H1 (cell line): ENCODE results near the gene SMAD7. TPM values are rescaled to one million over a fixed set of nuclear protein-coding genes. Genes with fewer than 3 reads are reported as not detected.

ENCODE experiments used
- CTCF ChIA-PET: fragments of 300-600 bp; sonication (Branson Sonifier 250); formaldehyde crosslinking; loops from one replicate; lab custom pipeline; 2021; ENCODE audit not compliant: partially characterized antibody; lab: Charles Lee
- POLR2A ChIA-PET: fragments of 300-600 bp; sonication (Branson Sonifier 250); formaldehyde crosslinking; loops from one replicate; lab custom pipeline; 2021; ENCODE audit warnings: inconsistent platforms; ENCODE audit not compliant: partially characterized antibody; lab: Charles Lee
- DNase-seq, 2 experiments: peaks; one replicate each; pipeline versions ENCODE4 v3.0.0 to v3.0.0-alpha.2; 2010 to 2022; ENCODE audit warnings: low spot score in 2 of 2, low read depth in 1 of 2, mixed read lengths in 1 of 2
- FAIRE-seq: peaks from 2 replicates; lab custom pipeline; 2011; peaks lifted over from hg19 to GRCh38; lab: Jason Lieb, UNC
- H2AFZ ChIP-seq: 2 replicates; pipeline ENCODE4 v1.8.1; 2012; ENCODE audit warnings: low read length, inconsistent platforms
- H2AK5ac ChIP-seq: 2 replicates; pipeline ENCODE4 v1.6.1; 2013; ENCODE audit warnings: low read depth, low read length
- H2BK120ac ChIP-seq: replicated peaks from 2 replicates; pipeline ENCODE3; 2013; ENCODE audit warnings: low read depth, low read length, inconsistent platforms
- H2BK12ac ChIP-seq: 2 replicates; pipeline ENCODE4 v1.6.1; 2013; ENCODE audit warnings: low read depth, low read length
- H2BK15ac ChIP-seq: 2 replicates; pipeline ENCODE4 v1.6.1; 2013; ENCODE audit warnings: low read length
- H2BK20ac ChIP-seq: 2 replicates; pipeline ENCODE4 v1.6.1; 2013; ENCODE audit warnings: low read length
- H2BK5ac ChIP-seq: 2 replicates; pipeline ENCODE4 v1.6.1; 2013; ENCODE audit warnings: low read depth, low read length
- H3K14ac ChIP-seq: 2 replicates; pipeline ENCODE4 v1.6.1; 2013; ENCODE audit warnings: inconsistent platforms; ENCODE audit not compliant: insufficient read length
- H3K18ac ChIP-seq: 2 replicates; pipeline ENCODE4 v1.6.1; 2013; ENCODE audit warnings: low read length; ENCODE audit errors: extremely low read depth
- H3K23ac ChIP-seq: 2 replicates; pipeline ENCODE4 v1.6.1; 2013; ENCODE audit warnings: inconsistent platforms; ENCODE audit not compliant: insufficient read length
- H3K23me2 ChIP-seq: 2 replicates; pipeline ENCODE4 v1.6.1; 2013; ENCODE audit warnings: low read depth, low read length
- H3K27ac ChIP-seq: 2 replicates; pipeline ENCODE4 v1.6.1; 2011; ENCODE audit warnings: low read depth, low read length, inconsistent platforms
- H3K27me3 ChIP-seq, 4 experiments: replicated peaks in 1 of 4; 1 replicate in 1 of 4; 2 replicates in 3 of 4; pipeline versions ENCODE4 v1.6.1 to v1.8.1; 2011 to 2013; ENCODE audit warnings: low read length in 3 of 4, mild to moderate bottlenecking in 3 of 4, inconsistent platforms in 2 of 4, mixed read lengths in 2 of 4, moderate library complexity in 1 of 4; ENCODE audit not compliant: control insufficient read depth in 3 of 4, insufficient read depth in 3 of 4; ENCODE audit errors: extremely low read depth in 1 of 4
- H3K36me3 ChIP-seq, 4 experiments: 2 replicates each; pipeline versions ENCODE4 v1.6.1 to v1.8.1; 2011 to 2013; ENCODE audit warnings: mild to moderate bottlenecking in 4 of 4, low read length in 3 of 4, moderate library complexity in 2 of 4, control low read depth in 1 of 4, inconsistent platforms in 1 of 4; ENCODE audit not compliant: insufficient read depth in 4 of 4, control insufficient read depth in 2 of 4
- H3K4ac ChIP-seq: replicated peaks from 2 replicates; pipeline ENCODE3; 2013; ENCODE audit warnings: low read length, low read depth, mixed read lengths, inconsistent platforms; ENCODE audit not compliant: insufficient read length
- H3K4me1 ChIP-seq, 4 experiments: replicated peaks in 1 of 4; 1 replicate in 1 of 4; 2 replicates in 3 of 4; pipeline versions ENCODE4 v1.6.1 to v1.8.1; 2011 to 2013; ENCODE audit warnings: low read length in 3 of 4, inconsistent platforms in 2 of 4, mixed read lengths in 1 of 4; ENCODE audit not compliant: insufficient read depth in 4 of 4, control insufficient read depth in 3 of 4
- H3K4me2 ChIP-seq, 2 experiments: 2 replicates each; pipeline versions ENCODE4 v1.6.1 to v1.8.1; 2011 to 2013; ENCODE audit warnings: low read depth in 2 of 2, low read length in 2 of 2, control low read depth in 1 of 2, inconsistent platforms in 1 of 2, mild to moderate bottlenecking in 1 of 2; ENCODE audit not compliant: insufficient read depth in 1 of 2
- H3K4me3 ChIP-seq, 4 experiments: fragments of 200-600, 300-600 bp in 1 of 4; sonication (generic), shearing (Covaris generic), sonication (Bioruptor Twin) in 1 of 4; 2 replicates each; pipeline versions ENCODE4 v1.5.1 to v1.8.1; 2011 to 2016; ENCODE audit warnings: low read length in 4 of 4, low read depth in 3 of 4, control low read depth in 2 of 4, inconsistent platforms in 2 of 4, mild to moderate bottlenecking in 2 of 4, mixed read lengths in 1 of 4, moderate library complexity in 1 of 4; ENCODE audit not compliant: insufficient read depth in 2 of 4; ENCODE audit errors: extremely low read depth in 1 of 4
- H3K56ac ChIP-seq: replicated peaks from 2 replicates; pipeline ENCODE3; 2013; ENCODE audit warnings: low read depth, mild to moderate bottlenecking, mixed read lengths, low read length, inconsistent platforms; ENCODE audit not compliant: insufficient read length
- H3K79me1 ChIP-seq: 2 replicates; pipeline ENCODE4 v1.6.1; 2013; ENCODE audit warnings: low read depth, low read length, control low read depth
- H3K79me2 ChIP-seq, 2 experiments: 2 replicates each; pipeline versions ENCODE4 v1.6.1 to v1.8.1; 2012 to 2013; ENCODE audit warnings: low read length in 2 of 2, mild to moderate bottlenecking in 2 of 2, inconsistent platforms in 1 of 2; ENCODE audit not compliant: insufficient read depth in 2 of 2, control insufficient read depth in 1 of 2
- H3K9ac ChIP-seq, 4 experiments: replicated peaks in 1 of 4; 1 replicate in 1 of 4; 2 replicates in 3 of 4; pipeline versions ENCODE4 v1.6.1 to v1.8.1; 2011 to 2013; ENCODE audit warnings: low read depth in 3 of 4, low read length in 3 of 4, control low read depth in 2 of 4, mild to moderate bottlenecking in 2 of 4, moderate library complexity in 2 of 4, inconsistent platforms in 1 of 4; ENCODE audit errors: extremely low read depth in 1 of 4
- H3K9me3 ChIP-seq, 2 experiments: 2 replicates each; pipeline versions ENCODE4 v1.6.1 to v1.8.1; 2012 to 2013; ENCODE audit warnings: mild to moderate bottlenecking in 2 of 2, moderate library complexity in 2 of 2, control low read depth in 1 of 2, inconsistent platforms in 1 of 2, low read depth in 1 of 2, low read length in 1 of 2, mixed read lengths in 1 of 2; ENCODE audit not compliant: insufficient read depth in 2 of 2
- H4K20me1 ChIP-seq, 2 experiments: replicated peaks in 1 of 2; 2 replicates each; pipeline versions ENCODE3 to v1.8.1; 2011 to 2013; ENCODE audit warnings: inconsistent platforms in 2 of 2, low read length in 2 of 2, mild to moderate bottlenecking in 1 of 2; ENCODE audit not compliant: insufficient read depth in 2 of 2, control insufficient read depth in 1 of 2
- H4K5ac ChIP-seq: 2 replicates; pipeline ENCODE4 v1.6.1; 2013; ENCODE audit warnings: low read length, low read depth, mixed read lengths, inconsistent platforms; ENCODE audit not compliant: insufficient read length
- H4K8ac ChIP-seq: 2 replicates; pipeline ENCODE4 v1.8.0; 2013; ENCODE audit warnings: mild to moderate bottlenecking, moderate library complexity, low read length, inconsistent platforms; ENCODE audit not compliant: insufficient read depth; ENCODE audit errors: extremely low read depth
- H4K91ac ChIP-seq: replicated peaks from 2 replicates; pipeline ENCODE3; 2013; ENCODE audit warnings: low read length, mixed read lengths, inconsistent platforms; ENCODE audit not compliant: insufficient read length
- EP300 ChIP-seq, 2 experiments: IDR thresholded peaks; 1 replicate in 1 of 2; 2 replicates in 1 of 2; pipeline ENCODE4 v1.6.1; 2011 to 2012; ENCODE audit warnings: low read depth in 2 of 2, low read length in 2 of 2, mild to moderate bottlenecking in 2 of 2, borderline replicate concordance in 1 of 2, inconsistent platforms in 1 of 2, moderate library complexity in 1 of 2
- WGBS, 2 experiments: shearing (Covaris generic) in 1 of 2; methylation state at CpG; one replicate each; pipeline versions ENCODE4 v1.1.6 to v1.1.7; 2013 to 2015; ENCODE audit warnings: low lambda C conversion rate in 2 of 2, mixed read lengths in 2 of 2, inconsistent platforms in 1 of 2, low coverage in 1 of 2, missing lambda C conversion rate in 1 of 2; ENCODE audit not compliant: insufficient replicate concordance in 2 of 2, insufficient coverage in 1 of 2, insufficient read length in 1 of 2; ENCODE audit errors: extremely low coverage in 1 of 2, missing lambda C conversion rate in 1 of 2; 5-methylcytosine and 5-hydroxymethylcytosine counted together
- polyA plus RNA-seq, 7 experiments: library from polyadenylated mRNA; depleted of rRNA in 3 of 7; stranded (reverse) in 5 of 7; unstranded in 2 of 7; fragments of >200 nt in 5 of 7; fragments of 200-250 nt in 2 of 7; gene quantifications; 1 replicate in 5 of 7; 2 replicates in 1 of 7; 4 replicates in 1 of 7; pipeline versions ENCODE4 v1.2.1 to v1.2.3, GENCODE V29; 2011 to 2013; ENCODE audit warnings: missing spikeins in 2 of 7, mixed read lengths in 2 of 7
- total RNA-seq: library from RNA; stranded (reverse); fragmentation: NEBNext Ultra II Directional; extraction: Animal tissue kit (Norgen Biotek cat#: 25700); gene quantifications from 2 replicates; pipeline ENCODE4 v1.2.1, GENCODE V29; 2021

The SMAD7 gene
- total and polyA plus RNA-seq, 2 of the 8 experiments (the other 6 are each of a cell fraction or from before 2014, with no cell fraction given), result 6.5 to 15.5 TPM

DNA sequence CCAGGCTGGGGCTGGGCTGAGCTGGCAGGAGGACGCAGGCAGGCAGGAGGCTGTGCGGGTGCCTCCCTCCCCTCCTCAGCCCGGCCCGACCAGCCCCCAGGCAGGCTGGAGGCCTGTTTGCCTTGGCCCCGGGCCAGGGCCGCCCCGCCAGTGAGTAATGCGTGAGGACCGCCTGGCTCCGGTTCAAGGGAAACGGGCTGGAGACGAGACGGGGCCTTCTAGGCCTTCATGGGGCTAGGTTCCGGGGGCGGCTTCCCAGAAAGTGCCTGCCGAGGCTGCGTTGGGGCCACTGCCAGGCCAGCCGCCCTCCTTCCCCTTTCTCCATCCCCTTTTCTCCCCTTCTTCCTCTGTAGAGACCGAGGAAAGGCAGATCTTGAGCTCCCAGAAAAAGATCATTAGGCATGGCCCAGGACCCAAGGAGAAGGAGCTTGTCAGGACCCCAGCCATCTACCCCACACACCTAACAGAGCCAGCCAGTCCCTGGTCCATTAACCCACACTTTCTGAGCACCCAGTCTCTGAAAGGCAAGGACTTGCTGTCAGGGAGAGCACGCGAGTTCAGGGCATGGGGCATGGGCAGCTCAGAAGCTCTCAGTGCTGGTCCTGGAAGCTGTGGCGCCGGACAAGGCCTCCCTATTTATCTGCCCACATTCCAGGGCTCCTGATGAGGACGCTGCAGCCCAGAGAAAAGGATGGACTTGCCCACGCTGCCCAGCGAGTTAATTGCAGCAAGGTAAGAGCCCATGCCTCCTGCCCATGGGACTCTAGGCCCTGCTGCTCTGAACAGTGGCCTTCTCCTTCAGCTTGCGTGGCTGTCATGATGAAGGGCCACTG is 48.5 kb downstream of the SMAD7 start:
- Histone ChIP-seq H2BK120ac (no peak overlapping the region), H2BK12ac (no peak overlapping the region), H3K27me3 (no peaks in the 10 kb centered on the region; a peak in 1 of 7 replicates), H3K4ac (no peak overlapping the region), H3K79me1 (no peaks in the 10 kb centered on the region), H3K9me3 (peaks cover 0 to 3% of the 10 kb centered on the region in 2 experiments; a peak in 1 of 4 replicates), H4K91ac (no peak overlapping the region), H2BK5ac (no peak overlapping the region), H3K36me3 (no peaks in the 10 kb centered on the region), H3K27ac (no peak overlapping the region), H3K4me2 (no peak overlapping the region), H3K9ac (no peak overlapping the region), H3K4me1 (peaks cover 0 to 4% (median under 1%) of the 10 kb centered on the region in 4 experiments; a peak in 2 of 7 replicates), H4K8ac (no peak overlapping the region), H2AK5ac (no peak overlapping the region), H3K14ac (no peak overlapping the region), H3K23me2 (peaks cover 5% of the 10 kb centered on the region; the same call in 1 of the 2 replicates), H2BK20ac (no peak overlapping the region), H4K20me1 (no peaks in the 10 kb centered on the region), H3K79me2 (no peaks in the 10 kb centered on the region), H3K56ac (no peak overlapping the region), H2AFZ (no peak overlapping the region), H2BK15ac (no peak overlapping the region), H3K23ac (no peak overlapping the region), H4K5ac (no peak overlapping the region), H3K4me3 (no peak overlapping the region), H3K18ac (no peak overlapping the region)
- ChIA-PET POLR2A (interaction anchor here (0.5 kb wide), 1 partner anchor 46 kb away, joined by 3 read pairs; no protein-coding TSS in a partner anchor), CTCF (interaction anchor here (0.9 to 1.1 kb wide), 2 partner anchors 31 to 140 kb away, joined by 3 read pairs; no protein-coding TSS in a partner anchor)
- TF ChIP-seq EP300 (IDR thresholded peaks at IDR 0.05; ENCODE audit: borderline replicate concordance in 1 of 2, low read depth in 2 of 2, low read length in 2 of 2), result no peak
- no peak for DNase-seq
- WGBS, 2 experiments, result 90% methylated on average over 14 of the region's 27 CpGs; no CpG with 5 or more reads in 1 of the 2 experiments
- no peak for FAIRE-seq
